Smooth muscle cell (in vitro differentiated cells): ENCODE measurements around the gene MC1R. TPM values are rescaled to one million over a fixed set of nuclear protein-coding genes. Genes with fewer than 3 reads are reported as not detected.
A peak's percentile ranks its signal among the peaks of the same experiment; 100 is the strongest.

Source experiments
- DNase-seq: peaks from one replicate; lab custom pipeline; 2025; ENCODE audit not compliant: unreplicated experiment; lab: John Stamatoyannopoulos, UW
- H2AFZ ChIP-seq: fragments of 200-600 bp; sonication (generic); 2 replicates; pipeline ENCODE4 v1.6.0; 2016; ENCODE audit warnings: antibody characterized with exemption, low read depth, mild to moderate bottlenecking
- H3F3A ChIP-seq: fragments of 200-600 bp; sonication (generic); 2 replicates; pipeline ENCODE4 v1.6.0; 2017; ENCODE audit warnings: antibody characterized with exemption, low read depth
- H3K27ac ChIP-seq: fragments of 200-600 bp; sonication (generic); 2 replicates; pipeline ENCODE4 v1.5.1; 2016; ENCODE audit warnings: low read depth, mild to moderate bottlenecking
- H3K27me3 ChIP-seq: fragments of 200-600 bp; sonication (generic); 2 replicates; pipeline ENCODE4 v1.6.1; 2016; ENCODE audit warnings: low read depth, mild to moderate bottlenecking
- H3K36me3 ChIP-seq: fragments of 200-600 bp; sonication (generic); 2 replicates; pipeline ENCODE4 v1.5.1; 2016; ENCODE audit warnings: low read depth
- H3K4me1 ChIP-seq: fragments of 200-600 bp; sonication (generic); 2 replicates; pipeline ENCODE4 v1.5.1; 2016; ENCODE audit warnings: low read depth
- H3K4me2 ChIP-seq: fragments of 200-600 bp; sonication (generic); 2 replicates; pipeline ENCODE4 v1.6.0; 2016; ENCODE audit warnings: mild to moderate bottlenecking
- H3K4me3 ChIP-seq: fragments of 200-600 bp; sonication (generic); 2 replicates; pipeline ENCODE4 v1.5.1; 2016; ENCODE audit warnings: mild to moderate bottlenecking
- H3K79me2 ChIP-seq: fragments of 200-600 bp; sonication (generic); 2 replicates; pipeline ENCODE4 v1.6.0; 2016; ENCODE audit warnings: low read depth, mild to moderate bottlenecking
- H3K9ac ChIP-seq: fragments of 200-600 bp; sonication (generic); 2 replicates; pipeline ENCODE4 v1.6.0; 2016; ENCODE audit warnings: low read depth
- H3K9me3 ChIP-seq: fragments of 200-600 bp; sonication (generic); replicated peaks from 2 replicates; pipeline ENCODE4 v1.5.1; 2016; ENCODE audit warnings: low read depth
- H4K20me1 ChIP-seq: fragments of 200-600 bp; sonication (generic); 2 replicates; pipeline ENCODE4 v1.6.0; 2016; ENCODE audit warnings: low read depth
- WGBS: methylation state at CpG from one replicate; pipeline ENCODE4 v1.1.7; 2016; ENCODE audit warnings: low lambda C conversion rate; 5-methylcytosine and 5-hydroxymethylcytosine counted together
- polyA plus RNA-seq: library from polyadenylated mRNA; unstranded; fragments of >200 nt; fragmentation: Nextera tagmentation; extraction: Ambion mirVana; gene quantifications from 2 replicates; pipeline ENCODE4 v1.2.1, GENCODE V29; 2016
- total RNA-seq: library from RNA; depleted of rRNA; stranded (reverse); fragments of >200 nt; gene quantifications from 2 replicates; pipeline ENCODE4 v1.2.3, GENCODE V29; 2014
- TF ChIP-seq, protein P1 (sequence below): fragments of 200-600 bp; sonication (generic); IDR thresholded peaks from 2 replicates; pipeline ENCODE4 v1.5.1; 2017; ENCODE audit warnings: borderline replicate concordance, mild to moderate bottlenecking, antibody characterized with exemption; ENCODE audit not compliant: insufficient read depth, poor library complexity, severe bottlenecking

Gene MC1R
- total and polyA plus RNA-seq, 2 experiments from 2014 or later: 14.5 to 16.8 TPM

DNA sequence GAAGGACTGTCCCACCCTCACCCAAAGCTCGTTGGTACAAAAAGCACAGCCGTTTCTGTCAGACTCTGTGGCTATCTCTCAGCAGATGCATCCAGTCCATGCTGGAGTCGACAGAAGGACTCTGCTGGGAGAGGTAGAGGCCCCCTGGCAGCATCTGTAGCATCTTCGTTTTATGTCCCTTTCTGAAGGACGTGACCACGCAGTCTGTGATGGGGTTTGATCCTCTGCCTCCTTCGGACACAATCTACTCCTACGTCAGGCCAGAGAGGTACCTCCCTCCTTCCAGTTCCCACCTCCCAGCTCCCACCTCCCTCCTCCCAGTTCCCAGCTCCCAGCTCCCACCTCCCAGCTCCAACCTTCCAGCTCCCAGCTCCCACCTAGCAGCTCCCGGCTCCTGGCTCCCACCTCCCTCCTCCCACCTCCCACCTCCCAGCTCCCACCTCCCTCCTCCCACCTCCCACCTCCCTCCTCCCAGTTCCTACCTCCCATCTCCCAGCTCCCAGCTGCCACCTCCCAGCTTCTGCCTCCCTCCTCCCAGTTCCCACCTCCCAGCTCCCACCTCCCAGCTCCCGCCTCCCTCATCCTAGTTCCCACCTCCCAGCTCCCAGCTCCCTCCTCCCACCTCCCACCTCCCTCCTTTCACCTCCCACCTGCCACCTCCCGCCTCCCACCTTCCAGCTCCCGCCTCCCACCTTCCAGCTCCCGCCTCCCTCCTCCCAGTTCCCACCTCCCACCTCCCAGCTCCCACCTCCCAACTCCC, 11.4 kb upstream of the MC1R start:
- no peak overlapping the region for H3K9ac ChIP-seq
- no peaks in the 10 kb centered on the region for H3K79me2 ChIP-seq
- H3K4me3 ChIP-seq: no peak overlapping the region
- no peaks in the 10 kb centered on the region for H3K36me3 ChIP-seq
- DNase-seq: no peak
- no peaks in the 10 kb centered on the region for H3K9me3 ChIP-seq
- no peak overlapping the region for H3K27ac ChIP-seq
- H3K4me1 ChIP-seq: no peaks in the 10 kb centered on the region
- H2AFZ ChIP-seq: no peak overlapping the region
- 99% methylated on average over 5 of the region's 13 CpGs for WGBS
- no peak overlapping the region for H3K4me2 ChIP-seq
- TF ChIP-seq, protein P1, sequence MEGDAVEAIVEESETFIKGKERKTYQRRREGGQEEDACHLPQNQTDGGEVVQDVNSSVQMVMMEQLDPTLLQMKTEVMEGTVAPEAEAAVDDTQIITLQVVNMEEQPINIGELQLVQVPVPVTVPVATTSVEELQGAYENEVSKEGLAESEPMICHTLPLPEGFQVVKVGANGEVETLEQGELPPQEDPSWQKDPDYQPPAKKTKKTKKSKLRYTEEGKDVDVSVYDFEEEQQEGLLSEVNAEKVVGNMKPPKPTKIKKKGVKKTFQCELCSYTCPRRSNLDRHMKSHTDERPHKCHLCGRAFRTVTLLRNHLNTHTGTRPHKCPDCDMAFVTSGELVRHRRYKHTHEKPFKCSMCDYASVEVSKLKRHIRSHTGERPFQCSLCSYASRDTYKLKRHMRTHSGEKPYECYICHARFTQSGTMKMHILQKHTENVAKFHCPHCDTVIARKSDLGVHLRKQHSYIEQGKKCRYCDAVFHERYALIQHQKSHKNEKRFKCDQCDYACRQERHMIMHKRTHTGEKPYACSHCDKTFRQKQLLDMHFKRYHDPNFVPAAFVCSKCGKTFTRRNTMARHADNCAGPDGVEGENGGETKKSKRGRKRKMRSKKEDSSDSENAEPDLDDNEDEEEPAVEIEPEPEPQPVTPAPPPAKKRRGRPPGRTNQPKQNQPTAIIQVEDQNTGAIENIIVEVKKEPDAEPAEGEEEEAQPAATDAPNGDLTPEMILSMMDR: no peak
- no peaks in the 10 kb centered on the region for H3K27me3 ChIP-seq
- H4K20me1 ChIP-seq: peaks cover 25% of the 10 kb centered on the region
- no peaks in the 10 kb centered on the region for H3F3A ChIP-seq

DNA sequence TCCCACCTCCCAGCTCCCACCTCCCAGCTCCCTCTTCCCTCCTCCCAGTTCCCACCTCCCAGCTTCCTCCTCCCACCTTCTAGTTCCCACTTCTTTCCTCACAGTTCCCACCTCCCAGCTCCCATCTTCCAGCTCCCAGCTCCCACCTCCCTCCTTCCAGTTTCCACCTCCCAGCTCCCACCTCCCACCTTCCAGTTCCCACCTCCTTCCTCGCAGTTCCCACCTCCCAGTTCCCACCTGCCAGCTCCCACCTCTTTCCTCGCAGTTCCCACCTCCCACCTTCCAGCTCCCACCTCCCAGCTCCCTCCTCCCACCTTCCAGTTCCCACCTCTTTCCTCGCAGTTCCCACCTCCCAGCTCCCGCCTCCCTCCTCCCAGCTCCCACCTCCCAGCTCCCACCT, 10.4 kb upstream of the MC1R start:
- no peak overlapping the region for H3K4me3 ChIP-seq
- WGBS: no CpG with 5 or more reads among the region's 4 CpGs
- TF ChIP-seq, protein P1: no peak

DNA sequence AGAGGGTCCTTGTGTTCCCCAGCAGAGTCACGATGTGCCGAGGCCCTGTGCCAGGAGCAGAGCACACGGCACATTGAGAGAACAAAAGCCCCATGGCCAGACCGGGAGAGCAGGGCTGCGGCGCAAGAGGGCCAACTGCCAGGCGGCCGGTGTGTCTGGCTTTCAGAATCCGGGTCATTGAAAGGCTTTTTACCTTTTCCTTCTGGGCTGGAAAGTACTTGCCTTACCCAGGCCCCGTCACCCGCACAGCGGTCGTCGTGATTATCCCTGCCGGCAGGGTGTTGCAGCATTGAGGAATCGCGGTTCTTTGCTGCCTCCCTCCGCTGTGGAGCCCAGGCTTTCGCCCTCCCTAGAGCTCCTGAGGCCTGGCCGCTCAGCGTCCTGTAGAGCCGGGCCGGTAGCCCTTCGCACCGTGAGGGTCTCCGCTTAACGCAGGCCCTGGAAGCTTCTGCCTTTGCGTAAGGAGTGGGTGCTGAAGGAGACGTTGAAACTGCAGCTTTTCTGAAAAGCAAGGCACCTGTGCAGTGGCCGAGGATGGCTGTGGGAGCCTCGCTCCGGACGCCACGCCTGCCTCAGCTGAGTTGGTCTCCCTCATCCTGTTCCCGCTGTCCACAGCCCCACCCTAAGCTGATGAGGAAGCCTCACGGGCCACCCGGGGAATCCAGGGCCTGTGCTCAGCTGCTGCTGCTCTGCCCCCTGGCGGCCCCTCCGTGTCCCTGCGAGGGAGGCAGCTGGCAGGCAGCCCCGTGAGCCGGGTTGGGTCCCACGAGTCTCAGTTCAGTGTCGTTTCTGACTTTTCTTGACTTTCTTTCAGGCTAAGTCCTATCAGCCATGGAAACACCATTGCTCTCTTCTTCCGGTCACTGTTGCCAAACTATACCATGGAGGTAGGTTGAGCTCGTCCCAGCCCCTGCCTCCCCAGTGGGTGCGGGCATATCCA, 8.6 kb upstream of the MC1R start:
- H3K27me3 ChIP-seq: no peaks in the 10 kb centered on the region
- no peaks in the 10 kb centered on the region for H3K9me3 ChIP-seq
- H3K36me3 ChIP-seq: no peaks in the 10 kb centered on the region
- H3K4me2 ChIP-seq: no peak overlapping the region
- no peak overlapping the region for H2AFZ ChIP-seq
- H3K4me1 ChIP-seq: no peaks in the 10 kb centered on the region
- no peaks in the 10 kb centered on the region for H3K79me2 ChIP-seq
- no peak overlapping the region for H3K4me3 ChIP-seq
- TF ChIP-seq, protein P1: peak; percentile 73
- H3K27ac ChIP-seq: no peak overlapping the region
- 78% methylated on average over 47 of the region's 47 CpGs for WGBS
- peak; percentile 14 for DNase-seq
- H3F3A ChIP-seq: no peaks in the 10 kb centered on the region
- H3K9ac ChIP-seq: no peak overlapping the region
- peaks cover 13% of the 10 kb centered on the region for H4K20me1 ChIP-seq

More for the DNA sequence above, 10.4 kb upstream of the MC1R start:
- Histone ChIP-seq H2AFZ (no peak overlapping the region), H3K9me3 (no peaks in the 10 kb centered on the region), H4K20me1 (peaks cover 17% of the 10 kb centered on the region), H3K9ac (no peak overlapping the region), H3K27ac (no peak overlapping the region), H3K79me2 (no peaks in the 10 kb centered on the region), H3K36me3 (no peaks in the 10 kb centered on the region), H3K4me1 (no peaks in the 10 kb centered on the region), H3K27me3 (no peaks in the 10 kb centered on the region), H3K4me2 (no peak overlapping the region), H3F3A (no peaks in the 10 kb centered on the region)
- no peak for DNase-seq
